Mucosa of rectum (tissue), 2 donors: Measurements from ENCODE around the gene FOXP4.

Experiments
- H3K27ac ChIP-seq, 2 donors: one replicate each; pipeline ENCODE4 v1.7.0; 2013; ENCODE audit warnings: inconsistent platforms in 2 of 2, low read depth in 2 of 2, low read length in 2 of 2
- H3K27me3 ChIP-seq, 2 donors: one replicate each; pipeline ENCODE4 v1.7.0; 2013; ENCODE audit warnings: low read length in 2 of 2; ENCODE audit not compliant: control insufficient read depth in 2 of 2, insufficient read depth in 2 of 2
- H3K36me3 ChIP-seq, 2 donors: one replicate each; pipeline ENCODE4 v1.7.0; 2013; ENCODE audit warnings: low read length in 2 of 2; ENCODE audit not compliant: control insufficient read depth in 2 of 2, insufficient read depth in 2 of 2
- H3K4me1 ChIP-seq, 2 donors: one replicate each; pipeline ENCODE4 v1.7.0; 2013; ENCODE audit warnings: low read length in 2 of 2, mild to moderate bottlenecking in 1 of 2; ENCODE audit not compliant: control insufficient read depth in 2 of 2, insufficient read depth in 2 of 2
- H3K4me3 ChIP-seq, 2 donors: one replicate each; pipeline ENCODE4 v1.7.0; 2013; ENCODE audit warnings: low read length in 2 of 2
- H3K9ac ChIP-seq, 2 donors: one replicate each; pipeline ENCODE4 v1.7.0; 2013; ENCODE audit warnings: low read length in 2 of 2, low read depth in 1 of 2, mild to moderate bottlenecking in 1 of 2
- H3K9me3 ChIP-seq, 2 donors: one replicate each; pipeline ENCODE4 v1.7.0; 2013; ENCODE audit warnings: low read length in 2 of 2; ENCODE audit not compliant: control insufficient read depth in 2 of 2
- donor health status: healthy.
- donor health status: Normal muscosa, but diverticular disease.

Gene FOXP4

DNA sequence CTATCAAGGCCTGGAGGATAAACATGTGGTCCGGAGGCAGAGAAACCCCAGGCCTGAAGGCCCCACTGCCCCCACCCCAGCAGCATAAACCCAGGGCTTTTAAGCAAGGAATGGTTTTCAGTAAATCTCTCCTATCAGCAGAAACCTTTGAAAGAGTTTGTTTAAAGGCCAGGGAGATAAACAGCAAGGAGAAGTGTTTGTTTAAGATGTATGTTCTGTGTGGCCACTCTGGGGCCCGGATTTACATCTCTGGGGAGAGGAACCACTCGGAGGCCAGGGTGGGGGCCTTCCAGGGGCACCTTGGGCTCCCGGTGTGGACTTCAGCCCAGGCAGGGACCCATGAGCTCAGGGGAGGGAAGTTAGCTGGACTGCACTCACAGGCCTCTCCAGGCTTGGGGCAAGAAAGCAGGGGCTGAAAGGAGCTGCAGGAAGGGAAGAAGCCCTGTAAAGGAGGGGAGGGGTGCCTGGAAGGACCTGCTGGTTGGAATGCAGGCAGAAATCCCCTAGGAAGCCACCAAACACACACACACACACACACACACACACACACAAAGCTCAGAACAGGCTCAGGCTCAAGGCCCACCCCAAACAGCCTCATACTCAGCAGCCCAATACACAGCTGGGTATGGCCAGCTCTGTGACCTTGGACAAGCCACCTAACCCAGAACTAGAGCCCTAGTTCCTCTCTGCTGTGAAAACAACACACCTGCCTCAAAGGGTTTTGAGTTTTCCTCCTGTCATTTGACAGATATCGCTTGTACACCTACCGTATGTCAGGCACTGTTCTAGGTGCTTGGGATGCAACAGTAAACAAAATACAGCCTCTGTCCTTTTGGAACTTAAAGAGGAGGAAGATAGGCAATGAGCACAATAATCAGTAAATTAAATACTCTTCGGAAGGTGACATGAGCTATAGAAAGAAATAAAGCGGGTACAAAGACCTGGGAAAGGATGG lies 26.2 kb upstream of the FOXP4 start:
- peaks cover 19 to 27% of the 10 kb centered on the region in 2 donors for H3K4me1 ChIP-seq
- H3K9ac ChIP-seq = peak overlapping the region; percentile 47 to 65
- H3K36me3 ChIP-seq = no peaks in the 10 kb centered on the region
- peak overlapping the region; percentile 86 to 87 for H3K27ac ChIP-seq
- peaks cover 0 to 5% of the 10 kb centered on the region in 2 donors for H3K27me3 ChIP-seq
- no peak overlapping the region for H3K4me3 ChIP-seq
- H3K9me3 ChIP-seq = no peaks in the 10 kb centered on the region

DNA sequence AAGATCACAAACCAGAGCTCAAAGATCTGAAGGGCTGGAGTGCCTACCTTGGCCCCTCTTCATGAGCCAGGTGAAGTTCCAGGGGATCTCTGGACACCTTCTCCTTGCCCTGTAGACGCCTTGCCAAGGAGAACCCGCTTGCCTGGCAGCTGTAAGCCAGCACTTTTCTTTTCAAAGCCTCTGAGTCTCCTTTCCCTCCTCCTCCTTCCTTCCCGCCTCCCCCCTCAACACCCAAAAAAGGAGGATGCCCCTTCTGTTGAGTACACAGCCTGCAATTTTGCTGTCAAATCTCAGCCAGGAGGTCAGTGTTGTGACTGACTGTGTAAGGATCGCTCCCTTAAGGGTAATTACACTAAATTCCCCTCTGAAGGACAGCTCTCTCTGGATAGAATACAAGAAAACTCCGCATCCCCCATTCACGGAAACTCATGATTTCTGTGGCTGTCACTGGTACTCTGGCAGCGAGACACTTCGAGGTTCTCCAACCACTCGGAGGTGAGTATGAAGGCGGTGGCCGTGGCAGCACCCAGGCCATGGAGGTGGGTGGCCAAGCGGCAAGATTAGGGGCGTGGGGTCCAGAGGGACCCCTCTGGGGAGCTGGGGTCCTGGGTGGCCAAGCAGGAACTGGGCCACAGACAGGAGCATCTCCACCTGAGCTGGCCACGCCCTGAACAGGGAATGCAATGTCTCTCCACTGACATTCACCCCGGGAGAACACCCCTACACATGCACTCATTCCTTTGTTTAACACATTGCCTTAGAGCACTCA lies 23.2 kb upstream of the FOXP4 start:
- H3K9me3 ChIP-seq = no peaks in the 10 kb centered on the region
- H3K4me1 ChIP-seq = peaks cover 18 to 31% of the 10 kb centered on the region in 2 donors
- no peak overlapping the region for H3K27ac ChIP-seq
- H3K4me3 ChIP-seq = no peak overlapping the region
- H3K36me3 ChIP-seq = no peaks in the 10 kb centered on the region
- H3K9ac ChIP-seq = no peak overlapping the region
- peaks cover 0 to 5% of the 10 kb centered on the region in 2 donors for H3K27me3 ChIP-seq

DNA sequence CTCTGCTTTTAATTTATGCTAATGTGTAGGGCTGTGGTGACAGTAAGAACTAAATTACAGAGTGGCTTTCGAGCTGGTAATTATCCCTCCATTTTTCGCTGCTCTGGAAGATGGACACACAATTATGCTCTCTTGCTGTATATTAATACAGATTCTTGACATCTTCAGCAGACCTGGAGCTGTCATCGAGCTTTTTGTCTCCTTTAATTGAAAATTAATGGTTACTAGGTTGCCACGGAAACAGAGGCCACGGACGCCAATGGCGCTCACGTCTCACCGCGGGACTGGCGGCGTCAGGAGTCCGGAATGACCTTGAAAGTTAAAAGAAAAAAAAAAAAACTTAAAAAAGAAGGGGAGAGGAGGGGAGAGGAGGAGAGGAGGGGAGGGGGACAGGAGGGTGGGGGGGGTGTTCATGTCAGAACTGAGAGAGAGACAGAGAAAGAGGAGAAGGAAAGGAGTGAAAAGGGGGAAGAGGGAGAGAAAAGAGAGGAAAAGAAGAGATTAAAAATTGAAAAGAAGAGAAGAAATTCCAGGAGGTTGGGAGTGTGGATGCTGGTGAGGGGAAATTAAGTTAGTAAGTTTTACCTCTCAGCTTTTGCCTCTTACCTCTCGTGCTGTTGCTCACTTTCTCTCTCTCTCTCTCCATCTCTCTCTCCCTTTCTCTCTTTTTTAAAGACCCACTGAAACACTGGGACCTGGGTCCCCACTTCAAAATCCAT lies 22.1 kb upstream of the FOXP4 start:
- Histone ChIP-seq H3K9me3 (no peaks in the 10 kb centered on the region), H3K27ac (no peak overlapping the region), H3K27me3 (peaks cover 0 to 5% of the 10 kb centered on the region in 2 donors), H3K4me3 (no peak overlapping the region), H3K9ac (no peak overlapping the region), H3K4me1 (peaks cover 16 to 26% of the 10 kb centered on the region in 2 donors), H3K36me3 (no peaks in the 10 kb centered on the region)

DNA sequence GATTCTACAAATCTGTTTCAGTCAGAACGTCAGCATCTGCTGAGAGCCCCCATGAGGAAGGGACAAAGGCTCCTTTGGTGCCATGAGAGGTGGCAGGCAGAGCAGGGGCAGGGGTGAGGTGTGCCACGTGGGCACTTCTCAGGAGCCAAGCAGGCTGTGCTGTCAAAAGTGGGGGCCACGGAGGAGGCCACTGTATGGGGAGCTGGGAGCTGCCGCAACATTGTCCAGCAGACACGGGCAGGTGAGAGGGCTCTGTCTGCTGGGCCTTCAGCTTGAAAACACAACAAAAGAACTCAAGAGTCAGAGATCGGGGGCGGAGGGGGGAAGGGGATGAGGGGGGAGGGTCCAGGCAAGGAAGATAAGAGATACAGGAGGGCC lies 21.6 kb upstream of the FOXP4 start:
- no peak overlapping the region for H3K27ac ChIP-seq
- peaks cover 0 to 5% of the 10 kb centered on the region in 2 donors for H3K27me3 ChIP-seq
- peaks cover 15 to 21% of the 10 kb centered on the region in 2 donors for H3K4me1 ChIP-seq
- H3K4me3 ChIP-seq = no peak overlapping the region
- no peak overlapping the region for H3K9ac ChIP-seq
- no peaks in the 10 kb centered on the region for H3K9me3 ChIP-seq
- no peaks in the 10 kb centered on the region for H3K36me3 ChIP-seq

DNA sequence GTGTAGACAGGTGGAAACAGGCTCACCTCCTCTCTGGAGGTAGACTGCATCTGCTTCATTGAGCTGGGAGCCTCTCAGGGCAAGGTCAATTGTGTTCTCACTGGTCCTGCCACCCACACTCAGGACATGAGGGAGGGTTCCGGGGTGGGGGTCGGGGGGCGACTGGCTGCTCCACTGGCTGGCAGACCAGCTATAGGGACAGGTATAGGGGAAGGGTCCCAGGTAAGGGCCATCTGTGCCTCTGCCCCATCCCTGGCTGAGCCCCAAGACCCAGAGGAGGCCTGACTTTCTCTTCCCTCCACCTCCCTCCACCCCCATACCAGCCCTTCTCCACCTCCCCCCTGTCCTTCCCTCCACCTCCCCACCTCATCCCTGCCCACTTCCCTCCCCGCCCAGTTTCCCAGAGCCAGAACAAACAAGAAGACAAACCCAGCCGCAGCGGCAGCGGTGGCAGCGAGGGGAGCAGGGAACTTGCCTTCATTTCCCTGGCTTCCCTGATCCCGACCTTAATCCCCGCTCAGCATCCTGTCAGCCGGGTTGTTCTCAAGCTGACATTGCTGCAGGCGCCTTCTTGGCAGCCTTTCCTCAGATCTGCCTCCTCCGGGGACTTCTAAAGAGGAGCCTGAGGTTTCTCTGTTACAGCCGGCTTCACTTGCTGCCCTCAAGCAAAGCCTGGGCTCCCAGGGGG lies 18.3 kb upstream of the FOXP4 start:
- peak overlapping the region; percentile 9 to 42 for H3K4me3 ChIP-seq
- H3K27me3 ChIP-seq = peaks cover 0 to 7% of the 10 kb centered on the region in 2 donors
- H3K4me1 ChIP-seq = peaks cover 12 to 14% of the 10 kb centered on the region in 2 donors
- no peaks in the 10 kb centered on the region for H3K9me3 ChIP-seq
- no peaks in the 10 kb centered on the region for H3K36me3 ChIP-seq
- H3K27ac ChIP-seq = no peak overlapping the region
- H3K9ac ChIP-seq = peak overlapping the region; percentile 47 to 54

DNA sequence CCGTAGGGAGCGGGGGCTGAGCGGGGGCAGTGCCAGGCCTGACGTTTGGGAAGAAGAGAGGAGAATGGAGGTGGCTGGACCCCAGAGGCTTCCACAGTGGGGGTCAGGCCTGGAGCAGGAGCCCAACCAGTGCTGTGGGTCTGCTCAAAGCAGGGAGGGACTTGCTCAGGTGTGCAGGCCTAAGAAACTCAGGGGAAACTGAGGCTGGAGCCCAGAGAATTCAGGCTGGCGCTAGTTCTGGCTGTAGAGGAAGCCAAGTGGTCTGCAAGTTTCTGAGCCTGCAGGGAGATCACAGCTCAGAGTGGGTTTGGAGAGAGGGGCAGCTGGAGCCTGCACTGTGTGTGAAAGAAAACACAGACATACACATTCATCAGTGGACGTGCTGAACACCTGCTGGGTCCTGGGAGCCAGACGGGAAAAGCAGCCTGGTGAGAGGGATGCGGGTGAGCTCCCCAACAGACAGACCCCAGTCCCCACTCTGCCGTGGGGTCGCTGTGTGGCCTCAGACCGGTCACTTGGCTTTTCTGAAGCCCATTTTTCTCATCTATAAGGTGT lies 17.7 kb upstream of the FOXP4 start:
- H3K27me3 ChIP-seq = peaks cover 0 to 5% of the 10 kb centered on the region in 2 donors
- peak overlapping the region; percentile 47 to 54 for H3K9ac ChIP-seq
- H3K4me1 ChIP-seq = peaks cover 12 to 14% of the 10 kb centered on the region in 2 donors
- no peak overlapping the region for H3K4me3 ChIP-seq
- no peaks in the 10 kb centered on the region for H3K36me3 ChIP-seq
- H3K9me3 ChIP-seq = no peaks in the 10 kb centered on the region
- no peak overlapping the region for H3K27ac ChIP-seq

DNA sequence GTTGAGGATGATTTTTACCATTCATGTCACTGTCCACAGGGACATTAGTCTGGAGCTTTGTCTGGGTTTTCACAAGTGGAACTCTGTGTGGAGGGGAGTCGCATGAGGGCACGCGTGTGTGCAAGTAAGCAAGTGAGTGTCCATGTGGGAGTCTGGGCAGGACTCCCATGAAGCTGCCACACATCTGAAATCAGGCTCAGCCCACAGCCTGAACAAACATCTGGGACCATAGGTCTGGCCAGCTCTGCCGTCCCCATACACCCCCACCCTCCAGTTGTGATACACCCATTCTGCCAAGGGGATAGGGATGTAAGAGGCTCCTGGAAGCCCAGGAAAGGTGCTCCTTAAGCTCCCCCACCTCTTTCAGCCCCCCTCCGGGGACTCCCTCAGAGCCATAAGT lies 17.1 kb upstream of the FOXP4 start:
- Histone ChIP-seq H3K27me3 (peaks cover 0 to 3% of the 10 kb centered on the region in 2 donors), H3K27ac (no peak overlapping the region), H3K9ac (no peak overlapping the region)

DNA sequence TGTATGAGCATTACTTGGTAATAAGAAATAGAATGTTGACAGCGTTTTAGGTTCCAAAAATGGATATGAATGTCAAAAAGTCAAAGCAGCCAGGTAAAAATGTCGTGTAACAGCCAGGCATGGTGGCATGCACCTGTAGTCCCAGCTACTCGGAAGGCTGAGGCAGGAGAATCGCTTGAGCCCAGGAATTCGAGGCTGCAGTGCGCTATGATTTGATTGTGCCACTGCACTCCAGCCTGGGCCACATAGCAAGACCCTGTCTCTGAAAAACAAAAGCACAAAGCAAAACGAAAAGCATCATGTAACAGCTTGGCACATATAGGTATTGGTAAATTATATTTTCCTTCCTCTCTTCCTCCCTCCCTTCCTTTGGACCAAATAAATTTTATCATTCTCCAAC lies 16.2 kb upstream of the FOXP4 start:
- Histone ChIP-seq H3K9me3 (no peaks in the 10 kb centered on the region), H3K36me3 (no peaks in the 10 kb centered on the region), H3K27ac (no peak overlapping the region), H3K27me3 (peaks cover 0 to 3% of the 10 kb centered on the region in 2 donors), H3K4me3 (no peak overlapping the region), H3K4me1 (peaks cover 12 to 14% of the 10 kb centered on the region in 2 donors), H3K9ac (no peak overlapping the region)

More for the DNA sequence above, 17.1 kb upstream of the FOXP4 start:
- Histone ChIP-seq H3K4me3 (no peak overlapping the region), H3K4me1 (peaks cover 12 to 14% of the 10 kb centered on the region in 2 donors), H3K9me3 (no peaks in the 10 kb centered on the region), H3K36me3 (no peaks in the 10 kb centered on the region)

DNA sequence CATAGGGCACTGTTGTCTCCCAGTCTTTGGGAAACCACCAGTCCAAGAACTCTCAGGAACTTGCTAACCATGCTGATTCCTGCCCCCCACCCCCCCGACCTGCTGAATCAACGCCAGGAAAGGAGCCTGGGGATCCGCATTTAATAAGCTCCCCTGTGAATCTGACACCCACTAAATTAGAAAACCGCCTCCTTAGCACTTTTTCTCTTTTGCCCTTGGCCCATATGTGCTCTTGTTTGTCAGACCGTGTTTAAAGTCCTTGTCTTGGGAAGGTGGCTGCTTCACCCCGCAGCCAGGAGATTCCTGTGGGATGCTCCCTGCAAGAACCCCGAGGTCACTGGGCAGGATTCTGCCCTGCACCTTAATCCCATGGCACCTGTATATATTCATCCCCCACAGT lies 15.7 kb upstream of the FOXP4 start:
- Histone ChIP-seq H3K27ac (no peak overlapping the region), H3K4me1 (peaks cover 12 to 14% of the 10 kb centered on the region in 2 donors), H3K4me3 (no peak overlapping the region), H3K9me3 (no peaks in the 10 kb centered on the region), H3K36me3 (no peaks in the 10 kb centered on the region), H3K9ac (no peak overlapping the region), H3K27me3 (peaks cover 0 to 5% of the 10 kb centered on the region in 2 donors)
